ENCODE measurements around the gene TNC. TPM values are rescaled to one million over a fixed set of nuclear protein-coding genes. Genes with fewer than 3 reads are reported as not detected.

Gene TNC
- total RNA-seq, 1 experiment from 2014 or later = 29.6 TPM

- no peak for DNase-seq (ENCODE audit: low read depth)
Observed at GRCh38 chr9:115104908-115105307, 13.0 kb downstream of the TNC start.

GRCh38 chr9:115103746-115104477 is 14.0 kb downstream of the TNC start:
- DNase-seq (ENCODE audit: low read depth) = no peak

DNA sequence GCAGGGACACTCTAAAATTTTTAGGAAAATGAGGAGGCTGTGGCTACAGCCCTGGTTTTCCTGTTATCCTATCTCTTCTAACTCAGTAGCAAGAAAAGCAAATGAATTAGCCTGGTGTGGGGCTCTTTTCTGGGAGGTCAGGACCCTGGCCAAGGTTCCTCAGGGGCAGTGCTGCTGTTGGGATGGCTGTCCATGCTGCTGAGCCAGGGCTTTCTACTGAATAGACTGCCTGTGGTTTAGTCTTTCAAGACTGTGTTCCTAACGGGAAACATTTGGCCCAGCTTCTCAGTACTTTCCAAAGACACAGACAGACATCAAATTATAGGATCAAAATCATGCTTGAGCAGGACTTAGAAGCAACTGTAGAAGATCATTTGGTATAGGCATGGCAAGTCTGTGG is 18.1 kb downstream of the TNC start:
- no peak for DNase-seq (ENCODE audit: low read depth)

- DNase-seq (ENCODE audit: low read depth) = no peak
Observed at GRCh38 chr9:115098226-115098965, 19.6 kb downstream of the TNC start.

DNA sequence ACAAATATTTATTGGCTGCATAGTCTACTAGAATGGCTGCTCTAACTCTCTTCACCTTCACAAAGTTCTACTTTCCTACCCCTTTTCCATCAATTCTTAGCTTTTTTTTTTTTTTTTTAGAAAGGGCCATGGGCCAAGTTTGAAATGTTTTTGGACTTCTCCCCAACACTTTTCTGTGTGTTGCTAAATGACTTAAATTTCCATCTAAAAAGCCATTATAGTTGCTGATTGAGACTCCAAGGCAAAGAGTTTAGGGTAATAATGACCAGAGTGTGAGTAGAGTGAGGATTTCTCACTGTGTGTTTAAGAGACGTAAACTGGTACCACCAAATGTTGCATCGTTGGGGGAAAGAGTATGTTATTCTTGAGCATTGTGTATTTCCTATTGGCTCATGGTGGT is 24.4 kb downstream of the TNC start:
- DNase-seq (ENCODE audit: low read depth) = no peak

DNA sequence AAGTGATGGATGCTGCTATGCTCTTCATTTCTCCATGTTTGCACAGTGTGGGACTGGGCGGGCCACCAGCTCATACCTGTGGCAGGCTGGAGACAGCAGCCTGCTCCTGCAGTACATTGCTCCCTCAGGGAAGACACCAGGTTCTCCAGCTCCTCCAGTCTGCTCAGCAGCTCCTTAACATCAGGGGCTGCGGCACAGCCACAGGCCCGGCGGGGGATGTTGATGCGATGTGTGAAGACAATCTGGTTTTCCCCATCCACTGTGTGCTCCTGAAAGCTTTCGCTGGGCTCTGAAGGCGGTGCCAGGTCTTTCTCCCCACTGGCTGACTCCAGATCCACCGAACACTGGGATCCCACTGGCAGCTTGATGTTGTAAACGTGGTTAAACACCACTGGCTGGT is 27.5 kb downstream of the TNC start:
- DNase-seq (ENCODE audit: low read depth) = no peak

DNA sequence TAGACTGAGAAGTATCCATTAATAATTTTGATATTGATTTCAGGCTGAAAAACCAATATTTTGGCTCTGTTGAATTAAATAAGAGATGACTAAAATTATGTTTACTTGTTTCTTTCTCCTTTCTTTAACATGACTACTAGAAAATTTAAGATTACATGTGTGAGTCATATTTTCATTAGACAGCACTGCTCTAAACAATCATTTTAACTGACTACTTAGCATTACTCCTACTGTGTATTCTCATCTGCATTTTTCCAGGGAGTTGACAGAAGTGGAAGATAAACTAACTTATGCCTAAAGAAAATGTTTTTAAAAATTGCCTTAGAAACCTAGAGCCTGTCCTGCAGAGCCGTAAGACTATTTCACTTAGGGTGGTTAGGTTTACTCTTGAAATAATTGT is 29.1 kb downstream of the TNC start:
- DNase-seq (ENCODE audit: low read depth) = no peak

GRCh38 chr9:115086886-115087285 is 31.1 kb downstream of the TNC start:
- DNase-seq (ENCODE audit: low read depth) = no peak

- DNase-seq (ENCODE audit: low read depth) = no peak
Observed at GRCh38 chr9:115086461-115086860, 31.5 kb downstream of the TNC start.

DNA sequence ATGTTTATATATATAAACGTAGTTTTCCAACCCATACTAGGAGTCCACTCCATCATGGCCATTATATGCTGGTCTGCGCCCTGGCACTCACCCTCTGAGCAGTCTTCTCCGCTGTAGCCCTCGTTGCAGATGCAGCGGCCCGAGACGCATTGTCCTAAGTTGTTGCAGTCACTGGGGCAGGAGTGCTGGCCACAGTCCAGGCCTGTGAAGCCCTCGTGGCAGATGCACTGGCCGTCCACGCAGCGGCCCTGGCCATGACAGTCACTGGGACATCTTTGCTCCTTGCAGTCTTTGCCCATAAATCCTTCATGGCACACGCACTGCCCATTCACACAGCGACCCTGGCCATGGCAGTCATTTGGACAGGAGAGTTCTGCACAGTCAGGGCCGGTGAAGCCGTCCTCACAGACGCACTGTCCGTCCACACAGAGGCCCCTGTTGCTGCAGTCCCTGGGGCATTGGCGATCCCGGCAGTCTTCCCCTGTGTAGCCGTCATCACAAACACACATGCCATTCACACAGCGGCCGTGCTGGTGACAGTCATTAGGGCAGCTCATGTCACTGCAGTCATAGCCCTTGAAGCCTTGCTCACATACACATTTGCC is 32.1 kb downstream of the TNC start:
- DNase-seq (ENCODE audit: low read depth) = no peak

DNA sequence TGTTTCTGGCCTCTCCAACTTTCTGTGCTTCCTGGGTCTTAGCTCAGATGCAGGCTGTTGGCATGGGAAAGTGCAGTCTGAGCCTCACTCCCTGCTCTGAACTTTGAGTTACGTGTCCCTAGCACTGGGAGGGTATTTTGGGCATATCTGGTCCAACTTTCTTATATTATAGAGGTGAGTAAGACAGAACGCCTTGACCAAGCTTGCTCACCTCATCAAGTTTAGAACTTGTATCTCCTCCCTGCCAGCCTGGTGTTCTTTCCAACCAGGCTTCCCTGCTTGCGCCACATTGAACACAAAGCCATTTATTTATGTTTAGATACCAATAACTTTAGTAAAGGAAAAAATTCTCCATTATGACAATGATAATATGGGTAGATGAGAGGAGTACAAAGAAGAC is 33.2 kb downstream of the TNC start:
- DNase-seq (ENCODE audit: low read depth) = no peak

GRCh38 chr9:115084157-115084556 is 33.8 kb downstream of the TNC start:
- DNase-seq (ENCODE audit: low read depth) = no peak

GRCh38 chr9:115080242-115080641 is 37.7 kb downstream of the TNC start:
- DNase-seq (ENCODE audit: low read depth) = no peak

- no peak for DNase-seq (ENCODE audit: low read depth)
Observed at GRCh38 chr9:115079156-115079555, 38.8 kb downstream of the TNC start.

DNA sequence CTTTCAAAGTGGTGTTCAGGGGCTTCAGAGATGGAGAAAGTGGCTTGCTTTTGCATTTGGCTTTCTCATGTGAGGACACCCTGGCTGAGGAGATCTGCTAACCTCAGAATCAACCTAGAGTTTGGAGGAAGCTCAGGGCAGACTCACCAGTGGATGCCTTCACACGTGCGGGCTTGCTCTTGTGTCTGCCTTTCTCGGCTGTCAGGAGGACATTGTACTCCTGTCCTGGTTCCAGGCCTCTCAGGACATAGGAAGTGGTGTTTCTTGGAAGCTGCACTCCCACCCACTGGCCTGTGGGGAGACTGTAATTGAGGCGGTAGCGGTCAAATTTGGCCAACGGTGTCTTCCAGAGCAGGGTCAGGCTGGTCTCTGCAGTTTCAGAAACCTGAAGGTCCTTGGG is 44.5 kb downstream of the TNC start:
- no peak for DNase-seq (ENCODE audit: low read depth)

- DNase-seq (ENCODE audit: low read depth) = peak; percentile 12
Observed at GRCh38 chr9:115071176-115071575, 46.8 kb downstream of the TNC start.

GRCh38 chr9:115069771-115070170 is 48.2 kb downstream of the TNC start:
- DNase-seq (ENCODE audit: low read depth) = no peak

- DNase-seq (ENCODE audit: low read depth) = no peak
Observed at GRCh38 chr9:115069302-115069701, 48.7 kb downstream of the TNC start.

GRCh38 chr9:115068031-115068430 is 49.9 kb downstream of the TNC start:
- DNase-seq (ENCODE audit: low read depth) = no peak

GRCh38 chr9:115063058-115063845 is 54.7 kb downstream of the TNC start:
- peak; percentile 34 for DNase-seq (ENCODE audit: low read depth)

DNA sequence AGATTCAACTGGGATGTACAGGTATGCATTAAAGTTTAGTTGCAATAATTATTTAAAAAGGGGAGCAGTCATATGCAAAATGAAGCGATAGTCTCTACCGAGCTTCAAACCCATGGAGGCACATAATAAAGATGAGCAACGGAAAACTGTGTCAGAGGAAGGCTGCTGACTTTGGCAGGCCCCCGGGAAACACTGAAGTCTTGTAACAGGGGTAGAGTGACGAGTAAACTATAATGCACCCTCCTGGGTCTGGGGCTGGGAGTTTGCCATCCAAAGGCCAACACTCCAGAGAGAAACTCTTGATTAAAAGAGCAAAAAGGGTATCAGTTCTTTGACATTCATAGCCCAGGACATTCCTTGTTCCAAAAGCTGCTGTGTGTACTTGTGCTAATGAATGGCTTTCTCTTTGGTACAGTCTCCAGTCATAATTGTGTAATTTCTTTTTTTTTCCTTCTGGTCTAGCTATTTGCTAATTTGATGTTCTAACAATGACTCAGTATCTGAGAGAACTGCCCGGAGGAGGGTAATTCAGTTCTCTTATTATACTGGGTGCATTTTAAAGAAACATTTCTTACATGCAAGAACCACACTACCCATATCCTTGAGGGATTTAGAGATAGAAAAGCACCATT is 59.2 kb downstream of the TNC start:
- peak; percentile 69 for DNase-seq (ENCODE audit: low read depth)

- DNase-seq (ENCODE audit: low read depth) = no peak
Observed at GRCh38 chr9:115058175-115058574, 59.8 kb downstream of the TNC start.
